Suppressor macrophage (primary cell): ENCODE data around the gene CPEB1.

Experiments
- DNase-seq, 4 experiments: peaks; one replicate each; pipeline ENCODE4 v3.0.0-alpha.2; 2020 to 2022

The CPEB1 gene

DNA sequence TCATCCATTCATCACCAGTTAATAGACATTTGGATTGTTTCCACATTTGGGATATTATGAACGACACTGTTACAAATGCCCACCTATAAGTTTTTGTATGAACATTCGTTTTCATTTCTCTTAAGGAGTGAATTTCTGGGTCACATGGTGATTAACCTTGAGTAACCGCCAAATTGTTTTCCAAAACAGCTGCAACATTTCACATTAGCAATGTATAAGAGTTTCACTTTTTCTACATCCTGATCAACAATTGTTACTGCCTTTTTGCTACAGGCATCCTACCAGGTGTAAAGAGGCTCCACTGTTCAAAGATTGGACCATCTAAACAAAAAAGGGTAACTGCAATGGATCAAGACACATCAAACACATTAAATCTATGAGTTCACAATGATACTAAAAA lies 52.0 kb downstream of the CPEB1 start:
- DNase-seq, result no peak

- no peak for DNase-seq
Measured at GRCh38 chr15:82587805-82588204, 59.4 kb downstream of the CPEB1 start.

- DNase-seq, result peak in 3 of 4 experiments; percentile 19 to 45 (median 26)
Measured at GRCh38 chr15:82585072-82585471, 62.1 kb downstream of the CPEB1 start.

GRCh38 chr15:82580713-82581112 lies 66.5 kb downstream of the CPEB1 start:
- DNase-seq, result no peak

GRCh38 chr15:82575335-82575734 lies 71.8 kb downstream of the CPEB1 start:
- DNase-seq, result no peak

GRCh38 chr15:82572986-82573385 lies 74.2 kb downstream of the CPEB1 start:
- no peak for DNase-seq

DNA sequence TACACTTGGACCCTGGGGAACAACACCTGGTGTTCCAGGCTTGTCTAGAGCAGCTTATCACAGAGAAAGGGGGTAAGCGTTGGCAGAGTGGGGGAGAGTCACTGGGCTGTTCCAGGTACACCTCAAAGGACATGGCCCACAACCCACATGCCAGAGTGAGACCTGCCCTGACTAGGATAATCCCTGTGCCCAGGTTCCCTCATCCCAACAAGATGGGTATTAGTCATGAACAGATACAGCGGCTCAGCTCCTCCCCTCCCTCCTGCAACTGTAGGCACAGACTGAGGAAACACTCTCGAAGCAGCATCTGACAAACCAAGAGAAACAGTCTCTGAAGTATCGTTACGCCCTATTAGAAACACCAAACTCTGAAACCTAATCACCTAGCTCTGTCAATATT lies 74.9 kb downstream of the CPEB1 start:
- DNase-seq, result no peak

DNA sequence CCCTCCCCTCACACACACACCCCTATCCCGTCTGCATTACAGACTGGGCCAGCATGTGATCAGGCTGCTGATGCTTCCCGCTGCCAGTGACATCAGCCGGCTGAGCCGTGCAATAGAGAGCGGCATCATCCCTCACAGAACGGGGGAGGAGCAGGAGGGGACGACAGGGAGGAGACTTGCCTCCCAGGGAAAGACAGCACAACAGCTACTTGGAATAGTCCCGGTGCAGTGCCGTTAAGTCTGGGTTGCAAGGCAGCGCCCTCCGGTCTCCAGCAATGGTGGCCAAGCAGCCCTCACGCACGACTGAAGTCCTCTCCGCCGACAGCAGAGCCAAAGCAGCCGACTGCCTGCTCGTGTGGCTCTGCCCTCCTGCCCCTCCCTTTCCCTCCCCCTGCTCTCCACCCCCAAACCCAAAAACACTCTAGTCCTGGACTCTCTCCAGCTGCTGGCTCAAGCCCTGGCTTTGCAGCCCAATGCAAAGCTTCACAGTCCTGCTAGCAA lies 75.4 kb downstream of the CPEB1 start:
- DNase-seq, result peak; percentile 59 to 73 (median 68)

DNA sequence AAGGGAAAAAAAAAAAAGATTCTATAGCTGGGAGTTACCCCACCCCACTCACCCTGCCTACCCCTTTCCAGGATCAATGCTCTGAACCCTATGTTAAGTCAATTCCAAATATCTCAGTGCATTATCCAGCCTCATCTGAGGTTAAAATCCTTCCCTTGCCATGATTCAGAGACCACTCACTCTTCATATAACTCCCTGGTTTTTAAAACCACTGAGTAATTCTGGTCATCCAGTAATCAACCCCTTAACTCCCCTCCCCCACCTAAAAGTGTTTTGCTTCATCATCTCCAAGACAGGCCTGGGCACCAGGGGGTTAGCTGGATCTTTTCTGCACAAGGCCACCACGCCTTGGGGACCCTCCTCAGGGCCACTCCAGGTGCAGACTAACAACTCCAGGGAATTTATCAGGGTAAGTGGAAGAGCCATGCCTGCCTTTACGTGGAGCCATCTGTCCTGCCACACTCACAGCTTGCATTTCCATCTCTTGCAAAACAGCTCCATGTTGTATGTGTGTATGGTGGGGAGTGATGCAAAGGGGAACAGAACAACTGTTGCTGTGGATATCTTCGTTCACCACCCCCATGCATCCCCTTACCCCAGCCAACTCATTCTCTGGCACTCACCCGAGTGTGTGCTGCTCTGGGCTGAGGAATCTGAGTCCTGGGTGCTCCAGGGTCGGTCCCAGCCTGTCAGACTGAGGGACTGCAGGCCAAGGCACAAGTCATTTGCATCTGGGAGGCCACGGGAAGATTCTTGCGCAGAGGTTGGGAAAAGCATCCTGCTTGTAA lies 76.2 kb downstream of the CPEB1 start:
- peak in 2 of 4 experiments; percentile 13 to 18 for DNase-seq

DNA sequence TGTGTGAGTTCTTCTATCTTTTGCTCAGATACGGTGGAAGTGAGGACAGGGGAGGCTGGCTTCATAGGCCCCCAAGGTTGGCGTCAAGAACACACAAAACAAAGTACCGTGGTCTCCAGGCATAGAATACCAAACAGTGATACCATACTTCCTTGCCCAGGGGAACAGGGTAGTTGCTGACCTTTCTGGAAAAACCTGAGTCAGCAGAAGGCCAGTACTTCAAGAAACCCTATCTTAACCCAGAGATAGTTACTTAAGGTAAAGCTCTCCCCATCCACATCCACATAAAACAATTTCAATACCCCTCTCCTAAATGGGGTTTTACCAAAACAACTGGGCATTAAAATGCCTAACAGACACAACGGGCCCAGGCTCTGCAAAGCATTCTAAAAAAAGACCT lies 77.3 kb downstream of the CPEB1 start:
- no peak for DNase-seq

DNA sequence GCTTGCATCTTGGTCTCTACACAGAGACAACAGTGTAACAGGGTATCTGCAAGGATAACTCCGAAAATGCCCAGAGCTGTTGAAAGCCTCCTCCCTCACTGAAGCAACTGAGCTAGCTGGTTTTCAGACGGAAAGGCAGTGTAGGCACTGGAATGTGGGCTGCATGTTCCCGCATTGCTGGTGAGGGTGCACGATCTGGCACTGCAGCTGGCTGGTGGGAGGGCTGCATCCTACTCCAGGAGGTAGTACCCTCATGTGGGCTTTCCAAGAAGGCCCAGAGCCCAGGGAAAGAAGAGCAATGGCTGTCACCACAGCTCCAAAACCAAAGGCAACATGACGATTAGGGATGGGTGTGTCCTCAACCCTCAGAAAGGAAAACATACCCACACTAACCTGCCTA lies 78.2 kb downstream of the CPEB1 start:
- no peak for DNase-seq

GRCh38 chr15:82567661-82568060 lies 79.5 kb downstream of the CPEB1 start:
- DNase-seq, result no peak

DNA sequence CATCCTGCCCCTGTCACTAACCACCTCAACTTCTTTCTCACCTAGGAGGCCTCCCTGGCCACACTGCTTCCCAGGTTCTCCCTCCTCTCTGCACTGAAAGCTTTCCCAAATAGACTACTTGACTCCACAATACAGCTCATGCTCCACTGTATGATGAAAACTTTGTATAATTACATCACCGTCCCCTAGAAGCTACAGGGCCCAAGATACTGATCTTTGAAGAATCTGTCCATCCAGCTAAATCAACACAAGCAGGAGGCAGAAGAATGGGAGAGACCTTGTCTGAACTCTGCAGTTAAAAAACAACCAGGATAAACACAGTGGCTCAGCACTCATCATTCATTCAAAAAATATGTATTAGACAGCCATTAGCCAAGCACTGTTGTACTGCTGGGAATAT lies 80.5 kb downstream of the CPEB1 start:
- no peak for DNase-seq

DNA sequence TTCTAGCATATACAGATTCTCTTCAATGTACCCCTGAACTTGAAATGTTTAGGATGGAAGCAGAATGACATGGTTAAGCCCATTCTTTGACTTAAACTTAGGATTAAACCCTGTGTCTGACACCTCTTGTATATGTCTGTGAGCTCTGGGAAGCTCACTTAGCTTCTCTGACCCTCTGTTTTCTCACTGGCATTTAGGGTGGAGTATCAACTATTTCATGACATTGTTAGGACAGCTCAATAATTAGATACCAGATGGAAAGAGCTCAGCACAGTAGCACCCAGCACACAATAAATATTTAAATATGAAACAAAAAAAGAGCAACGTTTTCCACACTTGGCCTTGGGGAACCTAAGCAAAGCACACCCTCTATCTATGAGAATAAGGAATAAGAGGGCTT lies 88.7 kb downstream of the CPEB1 start:
- DNase-seq, result no peak

DNA sequence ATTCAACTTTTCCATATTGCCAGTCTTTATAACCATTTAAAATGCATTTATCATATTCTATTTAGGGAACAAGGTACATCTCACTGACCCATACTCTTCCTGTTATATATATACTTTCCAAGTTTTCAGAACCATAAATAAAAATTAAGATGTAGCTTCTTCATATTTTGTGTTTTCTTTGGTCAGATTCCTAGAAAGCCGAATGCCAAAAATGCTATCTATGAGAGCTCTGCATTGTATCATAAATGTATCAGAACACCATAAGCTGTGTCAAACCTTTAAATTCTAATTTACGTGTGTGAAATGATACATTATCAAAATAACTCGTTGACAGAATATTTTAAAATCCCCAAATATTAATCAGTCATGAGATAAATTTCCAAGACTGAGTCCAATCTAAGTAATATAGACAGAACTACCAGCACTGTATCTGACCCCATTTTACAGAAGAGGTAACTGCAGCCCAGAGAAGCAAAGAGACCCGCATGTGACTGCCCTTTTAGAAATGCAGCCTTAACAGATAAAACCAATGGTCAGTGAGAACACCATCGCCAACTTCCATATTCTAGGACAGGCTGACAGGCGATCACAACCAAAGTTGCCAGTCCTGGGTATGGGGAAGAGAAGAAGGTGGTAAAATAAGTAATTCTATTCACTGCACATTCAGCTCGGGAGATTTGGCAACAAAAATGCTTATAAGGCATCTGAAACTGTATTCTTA lies 90.7 kb downstream of the CPEB1 start:
- DNase-seq, result no peak

GRCh38 chr15:82554849-82555248 lies 92.3 kb downstream of the CPEB1 start:
- no peak for DNase-seq

GRCh38 chr15:82554351-82554750 lies 92.8 kb downstream of the CPEB1 start:
- no peak for DNase-seq

DNA sequence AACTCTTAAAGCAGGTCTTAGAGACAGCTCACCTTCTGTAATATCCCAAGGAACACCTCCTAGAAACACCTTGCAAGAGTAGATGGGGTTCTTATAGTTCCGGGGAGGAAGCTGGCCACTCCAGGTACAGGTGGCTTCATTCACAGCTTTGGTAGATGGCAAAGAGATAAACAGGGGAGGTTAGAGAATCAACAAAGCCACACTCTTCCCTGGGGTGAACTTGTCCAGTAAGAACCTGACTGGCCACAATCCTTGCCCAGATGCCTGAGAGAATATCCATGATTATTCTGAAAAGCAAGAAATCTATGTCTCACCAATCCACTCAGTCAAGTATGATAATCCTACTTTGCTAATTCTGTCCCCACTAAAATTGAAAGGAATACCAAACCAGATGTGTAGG lies 93.3 kb downstream of the CPEB1 start:
- DNase-seq, result no peak

DNA sequence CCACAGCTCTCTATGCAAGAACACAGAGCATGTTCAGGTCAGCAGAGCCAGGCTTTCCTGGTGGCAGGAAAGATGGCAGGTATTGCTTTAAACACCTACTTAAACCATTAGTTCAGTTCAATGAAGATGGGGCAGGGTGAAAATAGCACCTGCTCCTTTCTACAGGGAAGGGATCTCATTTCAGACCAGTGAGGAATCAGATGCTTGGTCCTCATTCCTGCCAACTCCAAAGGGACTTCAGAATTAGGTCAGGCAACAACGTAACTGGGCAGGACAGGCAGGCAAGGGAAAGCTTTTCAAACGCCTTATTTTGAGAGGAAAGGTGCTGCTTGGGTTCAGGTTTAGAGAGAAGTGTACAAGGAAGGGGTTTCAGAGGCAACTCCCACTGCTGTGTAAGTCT lies 94.3 kb downstream of the CPEB1 start:
- DNase-seq, result no peak

DNA sequence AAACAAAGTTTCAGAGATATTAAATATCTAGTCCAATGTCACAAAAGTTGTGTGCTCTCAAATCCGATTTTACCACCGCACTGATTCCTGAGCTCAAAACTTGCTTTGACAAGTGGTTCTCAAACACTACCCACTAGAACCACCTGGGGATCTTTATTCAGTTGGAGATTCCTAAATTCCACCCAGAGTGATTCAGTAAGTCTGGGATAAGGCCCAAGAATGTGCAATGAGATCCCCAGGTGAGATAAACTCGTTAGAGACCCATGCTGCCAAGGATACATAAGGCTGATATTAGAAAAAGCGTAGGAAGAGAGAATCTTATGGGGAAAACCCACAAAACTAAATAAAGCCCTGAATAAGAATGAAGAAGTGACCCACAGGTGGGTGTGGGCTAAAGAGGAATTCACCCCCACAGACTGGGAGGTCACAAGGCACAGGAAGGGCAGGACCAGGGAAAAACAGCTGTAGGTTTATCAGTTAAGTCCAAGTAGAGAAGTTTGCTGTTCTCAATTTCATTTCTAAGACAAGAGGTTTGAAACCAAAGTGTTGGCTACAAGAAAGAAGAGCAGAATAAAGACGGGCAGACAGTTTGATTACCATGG lies 95.4 kb downstream of the CPEB1 start:
- peak; percentile 49 to 72 (median 64) for DNase-seq

- DNase-seq, result no peak
Measured at GRCh38 chr15:82549199-82549665, 97.9 kb downstream of the CPEB1 start.

GRCh38 chr15:82548700-82549099 lies 98.5 kb downstream of the CPEB1 start:
- peak; percentile 45 to 69 (median 54) for DNase-seq

DNA sequence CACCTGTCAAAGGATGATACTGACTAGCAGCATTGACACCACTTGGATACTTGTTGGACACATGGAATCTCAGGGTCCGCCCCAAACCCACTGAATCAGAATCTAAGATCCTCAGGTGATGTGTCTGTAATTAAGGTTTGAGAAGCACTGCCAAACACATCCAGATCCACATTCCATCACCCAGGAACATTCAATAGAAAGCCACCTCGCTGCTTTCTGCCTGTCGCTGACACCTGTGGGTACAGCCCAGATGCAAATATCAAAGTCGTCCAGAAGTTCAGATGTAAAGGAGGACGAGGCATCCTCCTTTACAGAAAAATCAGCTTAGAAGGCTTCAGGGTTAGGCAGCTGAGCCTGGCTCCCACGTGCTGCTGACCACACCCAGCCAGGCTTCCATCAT lies 101.7 kb downstream of the CPEB1 start:
- DNase-seq, result no peak
